OCI-M1 (cell line): ENCODE results near the gene HEPH.
"Not testable (repeated sequence)": the region's sequence is repeated elsewhere in the genome, so short reads cannot be mapped to it uniquely, and the experiment has no call there.

Experiments used
- DNase-seq: peaks from one replicate; lab custom pipeline; 2025; lab: John Stamatoyannopoulos, UW

HEPH gene

GRCh38 chrX:66232296-66232695 lies 68.2 kb downstream of the HEPH start:
- no peak for DNase-seq

- DNase-seq, result no peak
Measured at GRCh38 chrX:66233209-66233608, 69.2 kb downstream of the HEPH start.

- not testable (repeated sequence) for DNase-seq
Measured at GRCh38 chrX:66233904-66234303, 69.9 kb downstream of the HEPH start.

- DNase-seq, result peak; percentile 1
Measured at GRCh38 chrX:66255359-66255967, 91.4 kb downstream of the HEPH start.

DNA sequence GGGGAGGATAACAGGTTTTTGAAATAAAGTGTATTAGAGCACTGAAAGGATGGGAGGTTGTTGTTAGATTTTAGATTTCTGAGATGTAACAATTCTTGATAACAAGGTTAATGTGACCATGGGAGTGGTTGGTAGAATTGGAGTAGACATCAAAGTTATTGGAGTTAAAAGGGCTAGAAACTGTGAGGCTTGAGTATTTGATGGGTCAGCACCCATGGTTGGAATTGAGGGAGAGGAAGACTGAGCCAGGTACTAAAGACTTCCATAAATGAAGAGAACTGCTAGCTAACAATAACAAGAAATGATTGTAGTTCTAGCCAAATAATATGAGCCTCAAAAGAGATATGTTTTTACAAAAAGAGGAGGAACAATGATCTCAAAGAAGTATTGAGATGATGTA lies 98.8 kb downstream of the HEPH start:
- no peak for DNase-seq
